Activated CD8-positive, alpha-beta memory T cell treated with anti-CD3 and anti-CD28 coated beads, Interleukin-2, amount 50 U/mL, for 48 hours (primary cell): ENCODE results near the gene ARHGAP12.
"Not testable (repeated sequence)": the region's sequence is repeated elsewhere in the genome, so short reads cannot be mapped to it uniquely, and the experiment has no call there.

ENCODE experiments used
- DNase-seq: peaks from one replicate; pipeline ENCODE4 v3.0.0-alpha.2; 2020

Gene ARHGAP12

DNA sequence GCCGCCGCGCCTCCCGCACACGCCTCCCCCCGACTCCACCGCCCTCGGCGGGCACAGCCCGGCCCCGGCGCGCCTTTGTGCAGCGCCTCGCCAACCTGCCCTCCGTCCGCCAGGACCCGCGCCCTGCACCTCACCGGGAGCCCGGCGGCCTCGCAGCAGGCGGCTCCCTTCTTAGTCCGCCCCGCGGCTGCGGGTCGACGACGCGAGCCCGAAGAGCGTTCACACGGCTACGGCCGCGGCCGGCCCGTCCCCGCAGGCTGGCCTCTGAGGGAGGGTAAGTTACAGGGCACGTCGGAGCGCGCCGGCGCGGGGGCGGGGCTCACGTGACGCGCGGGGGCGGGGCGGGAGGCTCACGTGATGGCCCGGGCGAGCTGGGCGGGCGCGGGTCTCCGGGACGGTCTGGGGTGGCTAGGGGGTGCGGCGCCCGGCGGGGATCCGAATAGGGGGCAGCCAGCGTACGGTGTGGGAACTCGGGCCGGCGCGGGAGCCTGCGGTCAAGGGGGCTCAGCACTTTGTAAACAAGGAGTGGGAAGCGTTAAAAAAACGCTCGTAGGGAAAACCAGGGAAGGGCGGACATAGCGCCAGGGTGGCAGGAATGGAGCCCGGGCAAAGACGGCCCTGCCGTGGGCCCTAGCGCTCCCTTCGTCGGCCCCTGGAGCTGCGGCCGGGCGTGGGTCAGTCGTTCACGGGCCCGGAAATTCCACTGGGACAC, at the start of gene ARHGAP12:
ARHGAP12 (minus strand) TSS at position 283 of the 712 bp plus-strand sequence. CDS start 19,976 bp downstream, outside the sequence.
- DNase-seq: peak; percentile 92

DNA sequence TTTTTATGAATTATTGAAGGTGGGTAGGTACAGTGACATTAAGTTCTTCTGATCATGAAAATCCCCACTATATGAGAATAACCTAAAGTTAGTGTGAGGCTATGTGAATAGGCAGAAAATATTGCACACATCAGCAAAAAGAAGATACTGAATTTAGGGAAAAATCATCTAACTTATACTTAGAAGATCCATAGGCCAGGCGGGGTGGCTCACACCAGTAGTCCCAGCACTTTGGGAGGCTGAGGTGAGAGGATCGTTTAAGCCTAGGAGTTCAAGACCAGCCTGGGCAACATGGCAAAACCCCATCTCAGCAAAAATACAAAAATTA, 49.5 kb upstream of the ARHGAP12 start:
- no peak for DNase-seq

- DNase-seq: no peak
Measured at GRCh38 chr10:31977440-31978155, 49.0 kb upstream of the ARHGAP12 start.

GRCh38 chr10:31975157-31975765, 46.6 kb upstream of the ARHGAP12 start:
- no peak for DNase-seq

GRCh38 chr10:31974434-31975124, 45.9 kb upstream of the ARHGAP12 start:
- no peak for DNase-seq

DNA sequence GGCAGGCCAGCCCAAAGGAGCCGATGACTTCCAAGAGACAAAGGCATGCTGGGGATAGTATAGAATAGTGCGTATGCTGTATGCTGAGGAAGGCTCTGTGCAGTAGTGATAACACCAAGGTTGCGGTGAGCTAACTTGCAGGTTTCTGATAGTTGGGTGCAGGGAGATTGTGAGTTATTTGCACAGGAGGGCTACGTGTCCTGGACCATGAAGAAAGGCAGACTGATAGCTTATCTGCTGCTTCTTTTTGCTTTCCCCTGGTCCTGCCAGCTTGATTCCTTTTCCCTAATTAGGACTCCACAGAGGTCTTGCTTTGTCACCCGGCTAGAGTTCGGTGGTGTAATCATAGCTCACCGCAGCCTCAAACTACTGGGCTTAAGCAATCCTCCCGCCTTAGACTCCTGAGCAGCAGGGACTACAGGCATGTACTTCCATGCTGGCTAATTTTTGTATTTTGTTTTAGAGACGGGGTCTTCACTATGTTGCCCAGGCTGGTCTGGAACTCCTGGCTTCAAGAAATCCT, 43.9 kb upstream of the ARHGAP12 start:
- DNase-seq: no peak

- DNase-seq: not testable (repeated sequence)
Measured at GRCh38 chr10:31969847-31970246, 41.2 kb upstream of the ARHGAP12 start.

DNA sequence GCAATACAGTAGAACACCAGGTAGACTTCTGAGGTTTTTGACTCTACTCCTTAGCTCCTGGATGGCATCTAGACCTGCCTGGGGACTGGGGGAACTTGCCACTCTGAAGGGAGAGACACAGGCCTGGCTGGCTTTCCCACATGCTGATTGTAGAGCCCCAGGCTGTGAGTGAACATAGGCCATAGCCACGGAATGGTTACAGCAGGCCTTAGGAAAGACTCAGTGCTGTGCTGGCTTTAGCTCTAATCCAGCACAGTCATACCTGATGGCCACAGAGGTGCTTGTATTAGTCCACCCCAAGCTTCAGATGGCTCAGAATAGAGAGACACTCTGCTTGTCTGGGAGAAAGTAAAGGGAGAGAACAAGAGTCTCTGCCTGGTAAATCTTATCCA, 35.0 kb upstream of the ARHGAP12 start:
- DNase-seq: no peak

- no peak for DNase-seq
Measured at GRCh38 chr10:31962826-31963588, 34.4 kb upstream of the ARHGAP12 start.

DNA sequence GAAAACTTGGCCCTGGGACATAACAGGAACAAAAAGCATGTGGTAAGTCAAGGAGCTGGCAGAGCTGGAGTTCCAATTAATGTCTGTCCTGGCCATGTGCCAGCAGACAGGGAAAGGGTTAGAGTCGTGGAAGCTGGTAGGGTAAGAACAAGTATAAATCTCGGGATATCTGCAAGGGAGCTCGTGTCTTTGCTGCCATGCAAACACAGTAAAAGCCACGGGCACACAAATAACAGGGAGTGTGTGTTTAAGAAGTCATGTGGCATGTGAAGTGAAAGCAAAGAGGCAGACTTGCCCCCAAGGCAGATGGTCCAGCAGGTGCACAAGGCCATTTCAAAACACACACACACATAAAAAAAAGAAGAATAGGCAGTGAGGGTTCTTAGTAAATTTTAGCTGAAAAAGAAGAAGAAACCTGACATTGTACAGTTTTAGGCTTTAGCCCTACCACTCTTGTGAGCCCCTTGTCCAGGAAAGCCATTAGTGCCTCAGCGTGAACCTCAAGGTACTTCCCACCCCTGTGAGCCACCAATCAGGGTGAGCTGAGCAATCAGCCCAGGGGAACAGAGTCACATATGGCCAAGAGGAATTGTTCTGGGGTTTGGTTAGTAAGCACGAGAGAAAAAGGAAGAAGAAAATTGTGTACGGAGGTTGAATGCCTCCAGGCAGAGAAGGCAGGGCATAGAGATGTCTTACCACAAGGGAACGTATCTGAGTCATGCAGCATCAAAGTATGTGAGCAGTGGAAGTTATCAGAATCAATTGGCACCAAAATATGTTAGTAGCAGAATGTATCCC, 32.8 kb upstream of the ARHGAP12 start:
- no peak for DNase-seq

- DNase-seq: no peak
Measured at GRCh38 chr10:31959461-31960173, 31.0 kb upstream of the ARHGAP12 start.

- no peak for DNase-seq
Measured at GRCh38 chr10:31958856-31959255, 30.2 kb upstream of the ARHGAP12 start.

DNA sequence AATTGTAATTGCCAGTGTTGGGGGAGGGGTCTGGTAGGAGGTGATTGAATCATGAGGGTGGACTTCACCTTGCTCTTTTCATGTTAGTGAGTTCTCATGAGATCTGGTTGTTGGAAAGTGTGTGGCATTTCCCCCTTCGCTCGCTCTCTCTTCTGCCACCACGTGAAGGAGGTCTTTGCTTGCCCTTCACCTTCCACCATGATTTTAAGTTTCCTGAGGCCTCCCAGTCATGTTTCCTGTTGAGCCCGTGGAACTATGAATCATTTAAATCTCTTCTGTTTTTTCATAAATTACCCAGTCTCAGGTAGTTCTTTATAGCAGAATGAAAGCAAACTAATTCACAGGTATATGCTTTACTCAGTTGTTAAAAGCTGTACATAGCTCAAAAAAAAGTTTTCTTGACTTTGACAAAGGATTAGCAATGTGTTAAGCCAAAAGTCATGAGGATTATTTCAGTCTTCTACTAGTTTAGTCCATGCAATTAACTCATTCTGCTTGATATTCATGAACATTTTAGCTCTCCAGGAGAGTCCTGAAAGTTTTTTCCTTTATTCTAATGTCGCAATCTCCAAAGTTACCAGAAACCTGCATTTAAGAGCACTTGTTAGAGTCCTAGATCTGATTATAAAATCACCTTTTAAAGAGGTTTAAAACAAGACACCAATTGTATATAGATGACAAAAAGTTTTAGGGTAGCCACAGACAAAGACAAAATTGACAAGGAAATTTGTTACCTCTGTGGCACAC, 27.7 kb upstream of the ARHGAP12 start:
- DNase-seq: no peak

GRCh38 chr10:31954410-31955191, 26.0 kb upstream of the ARHGAP12 start:
- no peak for DNase-seq

DNA sequence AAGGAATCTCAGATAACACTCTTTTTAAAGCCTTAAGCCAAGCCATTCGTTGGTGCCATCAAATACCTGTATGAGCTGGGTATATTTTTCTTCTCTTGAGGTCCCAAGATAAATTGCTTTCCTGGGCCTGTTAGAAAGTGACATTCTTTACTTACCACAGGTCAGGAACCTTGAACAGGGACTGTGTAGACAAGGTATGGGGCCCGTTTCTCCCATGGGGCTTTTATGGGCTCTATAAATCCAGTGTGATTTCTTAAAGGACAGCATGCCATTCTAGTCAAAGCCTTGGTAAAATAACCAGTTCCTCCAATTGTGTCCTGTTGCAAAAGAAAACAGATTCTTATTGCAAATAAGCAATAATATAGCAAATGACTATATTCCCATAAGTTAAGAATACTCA, 24.8 kb upstream of the ARHGAP12 start:
- no peak for DNase-seq

GRCh38 chr10:31953080-31953479, 24.4 kb upstream of the ARHGAP12 start:
- DNase-seq: no peak

- no peak for DNase-seq
Measured at GRCh38 chr10:31952066-31952465, 23.4 kb upstream of the ARHGAP12 start.

DNA sequence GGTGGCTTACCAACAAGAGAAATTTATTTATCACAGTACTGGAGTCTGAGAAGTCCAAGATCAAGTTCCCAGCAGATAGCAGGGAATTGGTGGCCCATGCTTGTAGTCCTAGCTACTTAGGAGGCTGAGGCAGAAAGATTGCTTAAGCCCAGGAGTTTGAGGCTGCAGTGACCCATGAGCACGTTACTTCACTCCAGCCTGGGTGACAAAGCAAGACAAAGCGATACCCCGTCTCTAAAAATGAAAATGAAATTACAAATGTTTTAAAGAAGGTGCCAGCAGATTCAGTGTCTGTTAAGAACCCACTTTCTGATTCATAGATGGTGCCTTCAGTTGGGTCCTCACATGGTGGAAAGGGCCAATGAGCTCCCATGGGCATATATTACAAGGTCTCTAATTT, 20.6 kb upstream of the ARHGAP12 start:
- no peak for DNase-seq

DNA sequence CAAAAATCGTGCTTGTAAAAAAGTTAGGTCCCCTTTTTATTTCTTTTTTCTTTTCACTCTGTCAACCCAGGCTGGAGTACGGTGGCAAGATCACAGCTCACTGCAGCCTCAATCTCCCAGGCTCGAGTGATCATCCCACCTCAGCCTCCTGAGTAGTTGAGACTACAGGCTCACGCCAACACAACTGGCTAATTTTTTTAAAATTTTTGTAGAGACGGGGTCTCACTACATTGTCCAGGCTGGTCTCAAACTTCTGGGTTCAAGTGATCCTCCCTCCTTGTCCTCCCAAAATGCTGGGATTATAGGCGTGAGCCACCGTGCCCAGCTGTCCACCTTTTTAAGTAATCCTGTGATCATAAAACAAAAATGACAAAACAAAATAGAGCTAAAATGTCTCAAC, 19.4 kb upstream of the ARHGAP12 start:
- no peak for DNase-seq
